H1 (cell line): ENCODE measurements around the gene SOBP. TPM values are rescaled to one million over a fixed set of nuclear protein-coding genes. Genes with fewer than 3 reads are reported as not detected.

Experiments
- CTCF ChIA-PET: fragments of 300-600 bp; sonication (Branson Sonifier 250); formaldehyde crosslinking; loops from one replicate; lab custom pipeline; 2021; ENCODE audit not compliant: partially characterized antibody; lab: Charles Lee
- POLR2A ChIA-PET: fragments of 300-600 bp; sonication (Branson Sonifier 250); formaldehyde crosslinking; loops from one replicate; lab custom pipeline; 2021; ENCODE audit warnings: inconsistent platforms; ENCODE audit not compliant: partially characterized antibody; lab: Charles Lee
- DNase-seq, 2 experiments: peaks; one replicate each; pipeline versions ENCODE4 v3.0.0 to v3.0.0-alpha.2; 2010 to 2022; ENCODE audit warnings: low spot score in 2 of 2, low read depth in 1 of 2, mixed read lengths in 1 of 2
- FAIRE-seq: peaks from 2 replicates; lab custom pipeline; 2011; peaks lifted over from hg19 to GRCh38; lab: Jason Lieb, UNC
- H2AFZ ChIP-seq: 2 replicates; pipeline ENCODE4 v1.8.1; 2012; ENCODE audit warnings: low read length, inconsistent platforms
- H2AK5ac ChIP-seq: 2 replicates; pipeline ENCODE4 v1.6.1; 2013; ENCODE audit warnings: low read depth, low read length
- H2BK120ac ChIP-seq: replicated peaks from 2 replicates; pipeline ENCODE3; 2013; ENCODE audit warnings: low read depth, low read length, inconsistent platforms
- H2BK12ac ChIP-seq: 2 replicates; pipeline ENCODE4 v1.6.1; 2013; ENCODE audit warnings: low read depth, low read length
- H2BK15ac ChIP-seq: 2 replicates; pipeline ENCODE4 v1.6.1; 2013; ENCODE audit warnings: low read length
- H2BK20ac ChIP-seq: 2 replicates; pipeline ENCODE4 v1.6.1; 2013; ENCODE audit warnings: low read length
- H2BK5ac ChIP-seq: 2 replicates; pipeline ENCODE4 v1.6.1; 2013; ENCODE audit warnings: low read depth, low read length
- H3K14ac ChIP-seq: 2 replicates; pipeline ENCODE4 v1.6.1; 2013; ENCODE audit warnings: inconsistent platforms; ENCODE audit not compliant: insufficient read length
- H3K18ac ChIP-seq: 2 replicates; pipeline ENCODE4 v1.6.1; 2013; ENCODE audit warnings: low read length; ENCODE audit errors: extremely low read depth
- H3K23ac ChIP-seq: 2 replicates; pipeline ENCODE4 v1.6.1; 2013; ENCODE audit warnings: inconsistent platforms; ENCODE audit not compliant: insufficient read length
- H3K23me2 ChIP-seq: 2 replicates; pipeline ENCODE4 v1.6.1; 2013; ENCODE audit warnings: low read depth, low read length
- H3K27ac ChIP-seq: 2 replicates; pipeline ENCODE4 v1.6.1; 2011; ENCODE audit warnings: low read depth, low read length, inconsistent platforms
- H3K27me3 ChIP-seq, 4 experiments: replicated peaks in 1 of 4; 1 replicate in 1 of 4; 2 replicates in 3 of 4; pipeline versions ENCODE4 v1.6.1 to v1.8.1; 2011 to 2013; ENCODE audit warnings: low read length in 3 of 4, mild to moderate bottlenecking in 3 of 4, inconsistent platforms in 2 of 4, mixed read lengths in 2 of 4, moderate library complexity in 1 of 4; ENCODE audit not compliant: control insufficient read depth in 3 of 4, insufficient read depth in 3 of 4; ENCODE audit errors: extremely low read depth in 1 of 4
- H3K36me3 ChIP-seq, 4 experiments: 2 replicates each; pipeline versions ENCODE4 v1.6.1 to v1.8.1; 2011 to 2013; ENCODE audit warnings: mild to moderate bottlenecking in 4 of 4, low read length in 3 of 4, moderate library complexity in 2 of 4, control low read depth in 1 of 4, inconsistent platforms in 1 of 4; ENCODE audit not compliant: insufficient read depth in 4 of 4, control insufficient read depth in 2 of 4
- H3K4ac ChIP-seq: replicated peaks from 2 replicates; pipeline ENCODE3; 2013; ENCODE audit warnings: low read length, low read depth, mixed read lengths, inconsistent platforms; ENCODE audit not compliant: insufficient read length
- H3K4me1 ChIP-seq, 4 experiments: replicated peaks in 1 of 4; 1 replicate in 1 of 4; 2 replicates in 3 of 4; pipeline versions ENCODE4 v1.6.1 to v1.8.1; 2011 to 2013; ENCODE audit warnings: low read length in 3 of 4, inconsistent platforms in 2 of 4, mixed read lengths in 1 of 4; ENCODE audit not compliant: insufficient read depth in 4 of 4, control insufficient read depth in 3 of 4
- H3K4me2 ChIP-seq, 2 experiments: 2 replicates each; pipeline versions ENCODE4 v1.6.1 to v1.8.1; 2011 to 2013; ENCODE audit warnings: low read depth in 2 of 2, low read length in 2 of 2, control low read depth in 1 of 2, inconsistent platforms in 1 of 2, mild to moderate bottlenecking in 1 of 2; ENCODE audit not compliant: insufficient read depth in 1 of 2
- H3K4me3 ChIP-seq, 4 experiments: fragments of 200-600, 300-600 bp in 1 of 4; sonication (generic), shearing (Covaris generic), sonication (Bioruptor Twin) in 1 of 4; 2 replicates each; pipeline versions ENCODE4 v1.5.1 to v1.8.1; 2011 to 2016; ENCODE audit warnings: low read length in 4 of 4, low read depth in 3 of 4, control low read depth in 2 of 4, inconsistent platforms in 2 of 4, mild to moderate bottlenecking in 2 of 4, mixed read lengths in 1 of 4, moderate library complexity in 1 of 4; ENCODE audit not compliant: insufficient read depth in 2 of 4; ENCODE audit errors: extremely low read depth in 1 of 4
- H3K56ac ChIP-seq: replicated peaks from 2 replicates; pipeline ENCODE3; 2013; ENCODE audit warnings: low read depth, mild to moderate bottlenecking, mixed read lengths, low read length, inconsistent platforms; ENCODE audit not compliant: insufficient read length
- H3K79me1 ChIP-seq: 2 replicates; pipeline ENCODE4 v1.6.1; 2013; ENCODE audit warnings: low read depth, low read length, control low read depth
- H3K79me2 ChIP-seq, 2 experiments: 2 replicates each; pipeline versions ENCODE4 v1.6.1 to v1.8.1; 2012 to 2013; ENCODE audit warnings: low read length in 2 of 2, mild to moderate bottlenecking in 2 of 2, inconsistent platforms in 1 of 2; ENCODE audit not compliant: insufficient read depth in 2 of 2, control insufficient read depth in 1 of 2
- H3K9ac ChIP-seq, 4 experiments: replicated peaks in 1 of 4; 1 replicate in 1 of 4; 2 replicates in 3 of 4; pipeline versions ENCODE4 v1.6.1 to v1.8.1; 2011 to 2013; ENCODE audit warnings: low read depth in 3 of 4, low read length in 3 of 4, control low read depth in 2 of 4, mild to moderate bottlenecking in 2 of 4, moderate library complexity in 2 of 4, inconsistent platforms in 1 of 4; ENCODE audit errors: extremely low read depth in 1 of 4
- H3K9me3 ChIP-seq, 2 experiments: 2 replicates each; pipeline versions ENCODE4 v1.6.1 to v1.8.1; 2012 to 2013; ENCODE audit warnings: mild to moderate bottlenecking in 2 of 2, moderate library complexity in 2 of 2, control low read depth in 1 of 2, inconsistent platforms in 1 of 2, low read depth in 1 of 2, low read length in 1 of 2, mixed read lengths in 1 of 2; ENCODE audit not compliant: insufficient read depth in 2 of 2
- H4K20me1 ChIP-seq, 2 experiments: replicated peaks in 1 of 2; 2 replicates each; pipeline versions ENCODE3 to v1.8.1; 2011 to 2013; ENCODE audit warnings: inconsistent platforms in 2 of 2, low read length in 2 of 2, mild to moderate bottlenecking in 1 of 2; ENCODE audit not compliant: insufficient read depth in 2 of 2, control insufficient read depth in 1 of 2
- H4K5ac ChIP-seq: 2 replicates; pipeline ENCODE4 v1.6.1; 2013; ENCODE audit warnings: low read length, low read depth, mixed read lengths, inconsistent platforms; ENCODE audit not compliant: insufficient read length
- H4K8ac ChIP-seq: 2 replicates; pipeline ENCODE4 v1.8.0; 2013; ENCODE audit warnings: mild to moderate bottlenecking, moderate library complexity, low read length, inconsistent platforms; ENCODE audit not compliant: insufficient read depth; ENCODE audit errors: extremely low read depth
- H4K91ac ChIP-seq: replicated peaks from 2 replicates; pipeline ENCODE3; 2013; ENCODE audit warnings: low read length, mixed read lengths, inconsistent platforms; ENCODE audit not compliant: insufficient read length
- CTCF ChIP-seq, 3 experiments: IDR thresholded peaks; 1 replicate in 2 of 3; 2 replicates in 1 of 3; pipeline versions ENCODE4 v1.5.1 to v1.6.1; 2011; ENCODE audit warnings: low read length in 3 of 3, mild to moderate bottlenecking in 3 of 3, inconsistent platforms in 2 of 3, low read depth in 1 of 3, moderate library complexity in 1 of 3; ENCODE audit not compliant: insufficient read depth in 1 of 3; ENCODE audit errors: control extremely low read depth in 1 of 3
- WGBS, 2 experiments: shearing (Covaris generic) in 1 of 2; methylation state at CpG; one replicate each; pipeline versions ENCODE4 v1.1.6 to v1.1.7; 2013 to 2015; ENCODE audit warnings: low lambda C conversion rate in 2 of 2, mixed read lengths in 2 of 2, inconsistent platforms in 1 of 2, low coverage in 1 of 2, missing lambda C conversion rate in 1 of 2; ENCODE audit not compliant: insufficient replicate concordance in 2 of 2, insufficient coverage in 1 of 2, insufficient read length in 1 of 2; ENCODE audit errors: extremely low coverage in 1 of 2, missing lambda C conversion rate in 1 of 2; 5-methylcytosine and 5-hydroxymethylcytosine counted together
- polyA plus RNA-seq, 7 experiments: library from polyadenylated mRNA; depleted of rRNA in 3 of 7; stranded (reverse) in 5 of 7; unstranded in 2 of 7; fragments of >200 nt in 5 of 7; fragments of 200-250 nt in 2 of 7; gene quantifications; 1 replicate in 5 of 7; 2 replicates in 1 of 7; 4 replicates in 1 of 7; pipeline versions ENCODE4 v1.2.1 to v1.2.3, GENCODE V29; 2011 to 2013; ENCODE audit warnings: missing spikeins in 2 of 7, mixed read lengths in 2 of 7
- total RNA-seq: library from RNA; stranded (reverse); fragmentation: NEBNext Ultra II Directional; extraction: Animal tissue kit (Norgen Biotek cat#: 25700); gene quantifications from 2 replicates; pipeline ENCODE4 v1.2.1, GENCODE V29; 2021

SOBP gene
- total and polyA plus RNA-seq, 2 of the 8 experiments (the other 6 are each of a cell fraction or from before 2014, with no cell fraction given) = 0.45 to 6.2 TPM

- 78% methylated on average over 1 of the region's 1 CpG; no CpG with 5 or more reads in 1 of the 2 experiments for WGBS, 2 experiments
- Histone ChIP-seq H3K27me3 (no peaks in the 10 kb centered on the region), H2BK20ac (no peak overlapping the region), H3K18ac (no peak overlapping the region), H3K79me1 (peaks cover 4% of the 10 kb centered on the region; the same call in 1 of the 2 replicates), H3K79me2 (peaks cover 0 to 14% of the 10 kb centered on the region in 2 experiments; a peak in 1 of 4 replicates), H2BK120ac (no peak overlapping the region), H3K27ac (no peak overlapping the region), H3K4me1 (no peaks in the 10 kb centered on the region), H2BK5ac (no peak overlapping the region), H3K9me3 (peaks cover 13 to 19% of the 10 kb centered on the region in 2 experiments), H3K4me3 (no peak overlapping the region), H4K20me1 (no peaks in the 10 kb centered on the region), H3K4ac (no peak overlapping the region), H3K23me2 (no peaks in the 10 kb centered on the region), H3K14ac (no peak overlapping the region), H2BK15ac (no peak overlapping the region), H4K5ac (no peak overlapping the region), H3K23ac (no peak overlapping the region), H4K91ac (no peak overlapping the region), H2BK12ac (no peak overlapping the region), H3K9ac (no peak overlapping the region), H3K36me3 (peaks cover 0 to 3% (median 0%) of the 10 kb centered on the region in 4 experiments; a peak in 1 of 8 replicates), H3K56ac (no peak overlapping the region), H2AK5ac (no peak overlapping the region), H3K4me2 (no peak overlapping the region), H2AFZ (no peak overlapping the region), H4K8ac (no peak overlapping the region)
- CTCF ChIA-PET = interaction anchor here (1.4 kb wide), 1 partner anchor 211 kb away, joined by 4 read pairs; no protein-coding TSS in a partner anchor
- POLR2A ChIA-PET = interaction anchor here (2.3 kb wide), 1 partner anchor 15 kb away, joined by 6 read pairs; the partner anchor contains the start of gene PDSS2
- FAIRE-seq = no peak
- no peak for DNase-seq
- no peak for TF ChIP-seq CTCF (IDR thresholded peaks at IDR 0.05; ENCODE audit: control extremely low read depth in 1 of 3, insufficient read depth in 1 of 3, low read depth in 1 of 3, low read length in 3 of 3)
Observed at GRCh38 chr6:107444277-107444676, 45.6 kb upstream of the SOBP start.
